DMS 273 treated with DMSO at 0.1 percent for 48 hours (cell line): ENCODE data around the gene GOLGA5.

ENCODE experiments used
- DNase-seq: peaks from one replicate; lab custom pipeline; 2025; lab: John Stamatoyannopoulos, UW

GOLGA5 gene

DNA sequence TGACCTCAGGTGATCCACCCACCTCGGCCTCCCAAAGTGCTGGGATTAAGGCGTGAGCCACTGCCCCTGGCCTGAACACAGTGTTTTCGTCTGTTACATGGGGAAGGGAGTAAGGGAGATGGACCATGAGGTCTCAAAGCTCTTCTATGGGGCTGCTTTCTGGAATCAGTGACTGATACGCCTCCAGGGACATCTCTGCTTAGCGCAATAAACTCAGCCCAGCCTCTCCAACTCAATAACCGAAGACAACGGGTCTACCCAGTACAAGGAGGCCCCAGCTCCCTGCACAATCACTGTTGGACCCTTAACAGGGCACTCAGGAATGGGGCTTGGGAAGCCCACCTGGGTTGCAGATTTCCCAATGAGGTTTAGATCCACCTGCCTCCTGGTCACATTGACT, 86.2 kb downstream of the GOLGA5 start:
- no peak for DNase-seq

DNA sequence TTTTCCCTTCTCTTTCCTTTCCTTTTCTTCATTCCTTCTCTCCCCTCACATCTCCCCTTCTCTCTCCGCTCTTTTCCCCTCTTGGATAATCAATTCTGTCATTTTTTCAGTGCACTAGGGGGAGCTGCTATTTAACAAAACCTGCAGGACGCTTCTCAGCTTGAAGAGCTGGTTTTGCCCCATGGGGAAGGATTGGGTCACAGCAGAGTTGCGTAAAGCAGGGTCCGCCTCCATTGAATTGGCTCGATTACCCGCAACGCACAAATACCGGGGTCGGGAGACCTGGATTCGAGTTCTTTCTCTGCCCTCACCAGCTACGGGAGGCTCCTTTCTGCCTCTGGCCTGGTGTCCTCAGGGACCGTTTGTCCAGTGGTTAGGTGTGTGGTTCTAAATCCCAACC, 86.7 kb downstream of the GOLGA5 start:
- DNase-seq, result no peak

GRCh38 chr14:92883066-92883465, 89.0 kb downstream of the GOLGA5 start:
- no peak for DNase-seq

DNA sequence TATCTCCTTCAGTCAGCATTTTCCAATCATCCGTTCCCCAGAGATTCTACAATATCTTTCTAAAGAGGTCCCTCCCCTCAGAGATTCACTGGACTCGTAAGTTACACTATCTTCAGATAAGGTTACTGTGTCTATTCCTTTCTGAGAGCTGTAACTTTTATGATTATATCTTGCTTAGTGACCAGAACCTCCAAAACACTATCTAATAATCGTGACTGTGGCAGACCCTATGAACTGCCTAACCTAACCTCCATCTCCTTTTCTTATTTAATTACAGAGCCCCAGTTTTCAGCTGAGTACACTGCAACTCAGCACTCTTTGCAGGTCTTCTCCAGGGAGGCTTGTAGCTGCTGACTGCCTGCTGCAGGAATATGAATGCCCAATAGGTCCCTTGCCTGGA, 90.3 kb downstream of the GOLGA5 start:
- no peak for DNase-seq

GRCh38 chr14:92885279-92886061, 91.4 kb downstream of the GOLGA5 start:
- no peak for DNase-seq

GRCh38 chr14:92886337-92886736, 92.2 kb downstream of the GOLGA5 start:
- no peak for DNase-seq

DNA sequence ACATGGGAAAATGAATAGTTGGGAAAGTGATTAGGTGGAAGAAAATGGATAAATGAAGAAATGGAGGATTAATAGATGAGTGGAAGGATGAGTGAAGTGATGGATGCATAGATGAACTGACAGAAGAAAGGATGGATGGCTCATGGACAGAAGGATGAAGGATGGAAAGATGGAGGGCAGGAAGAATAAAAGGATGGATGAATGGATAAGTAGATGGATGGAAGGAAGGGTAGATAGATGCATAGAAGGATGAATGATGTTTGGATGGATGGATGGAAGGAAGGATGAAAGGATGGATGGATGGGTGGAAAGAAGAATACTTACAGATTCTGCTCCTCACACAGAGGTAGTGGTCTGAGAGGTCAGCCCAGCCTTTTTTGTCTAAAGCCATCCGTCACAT, 93.1 kb downstream of the GOLGA5 start:
- no peak for DNase-seq

DNA sequence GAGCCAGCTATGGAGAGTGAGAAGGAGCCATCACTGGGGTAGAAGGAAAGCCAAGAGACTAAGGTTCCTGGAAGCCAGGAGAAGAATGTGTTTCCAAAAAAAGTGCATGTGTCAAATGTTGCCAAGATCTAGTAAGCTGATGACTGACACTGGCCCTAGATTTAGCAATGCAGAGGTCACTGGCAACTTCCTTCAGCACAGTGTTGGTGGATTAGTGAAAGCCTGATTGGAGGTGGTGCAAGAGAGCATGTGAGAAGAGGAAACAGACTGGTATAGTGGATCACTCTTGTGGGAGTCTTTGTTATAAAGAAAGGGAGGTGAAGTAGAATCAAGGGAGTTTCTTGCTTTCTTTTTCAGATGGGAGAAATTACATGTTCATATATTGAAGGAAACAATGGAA, 94.8 kb downstream of the GOLGA5 start:
- no peak for DNase-seq
